Skeletal muscle cell (primary cell): ENCODE data around the gene MGLL.
A peak's percentile ranks its signal among the peaks of the same experiment; 100 is the strongest.
"Not testable (repeated sequence)": the region's sequence is repeated elsewhere in the genome, so short reads cannot be mapped to it uniquely, and the experiment has no call there.

Experiments
- DNase-seq: peaks from one replicate; pipeline ENCODE4 v3.0.0-alpha.2; 2010; ENCODE audit warnings: low read depth
- H3K4me3 ChIP-seq: 2 replicates; pipeline ENCODE4 v1.5.1; 2011; ENCODE audit warnings: low read depth, mild to moderate bottlenecking, control low read depth, low read length, moderate library complexity

The MGLL gene

DNA sequence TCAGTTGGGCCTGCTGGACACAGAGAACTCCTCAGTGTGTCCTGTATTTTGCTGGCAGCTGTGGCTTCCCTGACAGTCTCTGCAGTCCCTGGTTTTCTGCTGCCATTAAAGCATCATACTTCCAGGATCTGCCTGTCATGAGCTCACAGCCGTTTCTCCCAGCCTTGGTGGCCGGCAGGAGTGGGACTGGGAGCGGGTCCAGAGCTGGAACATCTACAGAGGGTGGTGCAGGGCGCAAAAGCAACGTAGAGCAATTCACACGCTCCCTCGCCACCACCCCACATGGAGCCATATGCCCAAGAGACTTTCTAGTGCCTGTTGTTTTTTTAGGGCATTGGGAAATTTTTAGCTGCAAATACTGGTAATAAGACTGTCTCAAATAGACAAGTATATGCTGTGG, 116.0 kb downstream of the MGLL start:
- H3K4me3 ChIP-seq, result no peak overlapping the region
- DNase-seq, result no peak

DNA sequence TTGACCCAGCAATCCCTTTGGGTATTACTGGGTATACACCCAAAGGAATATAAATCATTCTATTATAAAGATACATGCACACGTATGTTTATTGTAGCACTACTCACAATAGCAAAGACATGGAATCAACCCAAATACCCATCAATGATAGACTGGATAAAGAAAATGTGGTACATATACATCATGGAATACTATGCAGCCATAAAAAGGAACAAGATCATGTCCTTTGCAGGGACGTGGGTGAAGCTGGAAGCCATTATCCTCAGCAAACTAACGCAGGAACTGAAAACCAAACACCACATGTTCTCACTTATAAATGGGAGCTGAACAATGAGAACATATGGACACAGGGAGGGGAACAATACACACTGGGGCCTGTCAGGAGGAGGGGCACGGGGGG, 117.5 kb downstream of the MGLL start:
- DNase-seq, result not testable (repeated sequence)

GRCh38 chr3:127702151-127702578, 120.2 kb downstream of the MGLL start:
- no peak for DNase-seq

More for the DNA sequence above, 117.5 kb downstream of the MGLL start:
- not testable (repeated sequence) for H3K4me3 ChIP-seq

GRCh38 chr3:127701280-127701911, 120.9 kb downstream of the MGLL start:
- no peak overlapping the region for H3K4me3 ChIP-seq

More at GRCh38 chr3:127702151-127702578, 120.2 kb downstream of the MGLL start:
- H3K4me3 ChIP-seq, result no peak overlapping the region

GRCh38 chr3:127700406-127700805, 121.9 kb downstream of the MGLL start:
- no peak for DNase-seq
- no peak overlapping the region for H3K4me3 ChIP-seq

More at GRCh38 chr3:127701280-127701911, 120.9 kb downstream of the MGLL start:
- DNase-seq, result no peak

DNA sequence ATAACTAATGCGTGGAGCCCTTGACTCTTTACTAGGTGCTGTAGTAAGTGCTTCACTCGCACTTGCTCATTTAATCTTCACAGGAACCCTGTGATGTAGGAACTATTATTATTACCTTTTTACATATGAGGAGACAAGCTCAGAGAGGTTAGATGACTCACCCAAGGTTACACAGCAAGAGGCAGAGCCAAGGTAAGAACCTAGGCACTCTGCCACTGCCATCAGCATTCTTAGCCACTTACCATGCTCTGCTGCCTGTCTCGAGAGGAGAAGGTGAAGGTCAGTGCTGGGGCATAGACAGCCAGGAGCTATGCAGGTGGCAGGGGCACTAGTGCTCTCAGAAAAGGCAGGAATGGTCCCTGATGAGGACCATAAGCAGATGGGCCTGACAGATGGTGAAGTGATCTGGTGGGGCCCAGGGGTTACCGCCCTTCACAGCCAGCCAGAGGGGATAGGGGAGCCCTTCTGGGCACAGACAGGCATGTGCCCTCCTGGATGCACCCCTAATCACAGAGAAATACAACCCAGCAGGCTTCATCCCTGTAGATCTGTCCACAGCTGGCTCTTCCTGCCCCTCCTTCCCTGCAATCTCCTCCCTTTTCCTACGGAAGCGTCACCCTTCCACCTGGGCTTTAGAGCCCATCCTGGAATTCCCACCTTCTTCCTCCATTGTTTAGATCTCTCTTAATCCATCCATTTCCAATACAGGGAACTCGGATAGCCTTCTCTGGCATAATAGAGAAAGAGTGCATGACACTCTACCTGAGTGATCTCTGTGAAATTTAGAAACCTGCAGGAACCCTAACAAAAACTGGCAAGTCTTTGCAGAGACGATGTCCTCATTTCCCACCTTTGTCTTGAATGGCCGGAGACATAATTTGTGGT, 122.7 kb downstream of the MGLL start:
- DNase-seq, result no peak
- H3K4me3 ChIP-seq, result no peak overlapping the region

DNA sequence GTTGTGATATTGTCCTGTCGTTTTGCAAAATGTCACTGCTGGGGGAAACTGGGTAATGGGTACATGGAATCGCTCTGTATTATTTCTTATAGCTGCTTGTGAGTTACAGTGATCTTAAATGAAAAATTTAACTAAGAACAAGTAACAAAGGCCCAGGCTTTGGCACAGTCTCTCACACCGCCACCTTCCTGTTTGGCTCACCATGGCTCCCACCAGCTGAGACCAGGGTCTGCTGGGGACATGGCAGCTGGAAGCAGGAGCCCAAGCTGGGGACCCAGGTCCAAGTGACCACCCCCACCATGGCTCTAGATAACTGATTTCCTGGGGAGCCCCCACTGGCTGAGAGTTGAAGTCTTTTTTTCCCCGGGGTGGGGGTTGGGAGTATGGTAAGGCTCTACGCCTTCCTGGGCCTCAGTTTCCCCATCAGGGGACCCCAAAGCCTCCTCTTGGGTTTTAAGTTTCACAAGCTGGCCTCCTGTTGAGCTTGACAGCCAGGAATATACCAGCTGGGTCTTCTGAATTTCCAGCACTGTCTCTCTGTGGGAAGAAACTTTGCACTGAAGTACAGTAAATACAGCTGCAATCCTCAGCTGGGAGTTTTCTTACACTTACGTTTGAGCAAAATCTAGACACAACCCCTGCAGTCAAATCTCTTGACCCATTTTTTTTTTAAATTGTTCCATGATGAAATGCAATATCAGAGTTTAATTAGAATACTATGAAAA, 123.5 kb downstream of the MGLL start:
- DNase-seq, result no peak
- H3K4me3 ChIP-seq, result no peak overlapping the region

- H3K4me3 ChIP-seq, result no peak overlapping the region
- DNase-seq, result no peak
These were observed 124.0 kb downstream of the MGLL start for GRCh38 chr3:127698286-127698685.

DNA sequence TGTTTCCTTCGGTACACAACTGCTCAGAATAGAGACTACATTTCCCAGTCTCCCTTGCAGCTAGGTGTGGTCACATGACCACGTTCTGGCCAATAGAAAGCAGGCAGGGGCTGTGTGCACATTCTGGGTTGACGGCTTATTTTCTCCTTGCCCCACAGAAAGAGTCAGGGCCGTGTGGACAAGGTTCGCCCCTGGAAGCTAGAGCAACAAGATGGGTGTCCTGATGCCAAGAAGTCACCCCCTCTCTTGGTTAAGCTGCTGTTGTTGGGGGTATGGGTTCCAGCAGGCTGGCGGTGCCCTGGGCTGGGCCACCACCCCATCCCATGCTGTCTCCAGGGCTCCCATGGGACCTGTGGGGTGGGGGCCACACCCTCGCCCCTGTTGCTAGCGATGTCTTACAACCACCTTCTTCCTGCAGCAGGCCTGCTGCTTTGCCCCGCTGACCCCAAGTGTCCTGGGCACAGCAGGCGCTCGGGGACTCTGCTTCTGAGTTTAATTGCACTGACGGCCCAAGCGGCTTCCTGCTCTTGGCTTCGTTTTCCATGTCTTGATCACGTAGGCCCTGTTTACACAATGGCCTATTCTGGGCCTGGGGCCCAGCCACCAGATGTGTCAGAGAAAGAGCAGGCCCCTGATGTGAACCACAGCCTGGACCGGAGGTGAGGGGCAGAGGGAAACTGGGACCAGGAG, 124.6 kb downstream of the MGLL start:
- peak; percentile 70 for DNase-seq
- H3K4me3 ChIP-seq, result no peak overlapping the region

DNA sequence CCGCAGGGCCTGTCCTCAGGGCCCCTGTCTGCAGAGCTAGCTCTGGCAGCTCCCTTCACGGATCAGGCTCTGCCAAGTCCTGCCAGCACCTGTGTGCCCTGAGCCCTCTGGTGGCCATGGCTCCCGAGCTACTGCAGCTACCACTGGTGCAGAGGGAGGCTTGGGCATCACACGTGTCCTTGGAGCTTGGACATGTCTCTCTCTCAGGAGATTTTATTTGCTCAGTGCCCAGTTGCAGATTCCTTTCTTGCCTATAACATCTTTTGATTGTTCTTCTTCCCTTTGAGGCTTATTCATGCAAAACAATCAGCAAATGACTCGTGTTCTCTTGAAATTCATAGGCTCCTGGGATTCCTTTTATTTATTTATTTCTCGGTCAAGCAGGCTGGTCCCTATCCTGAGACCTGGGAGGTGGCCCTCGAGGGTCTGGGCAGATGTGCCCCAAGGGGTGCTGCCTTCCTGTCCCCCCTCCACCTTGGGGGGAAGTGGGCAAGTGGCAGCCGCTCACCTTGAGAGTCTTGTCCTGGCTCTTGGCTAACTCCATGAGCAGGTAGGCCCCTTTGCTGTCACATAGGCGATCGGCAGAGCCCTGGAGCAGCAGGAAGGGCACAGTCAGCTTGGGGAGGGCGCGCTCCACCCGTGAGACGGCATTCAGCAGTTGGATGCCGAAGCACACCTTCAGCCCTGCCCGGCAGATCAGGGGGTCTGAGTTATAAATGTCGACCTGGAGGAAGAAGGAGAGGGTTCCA, 127.7 kb downstream of the MGLL start:
- no peak overlapping the region for H3K4me3 ChIP-seq
- no peak for DNase-seq

DNA sequence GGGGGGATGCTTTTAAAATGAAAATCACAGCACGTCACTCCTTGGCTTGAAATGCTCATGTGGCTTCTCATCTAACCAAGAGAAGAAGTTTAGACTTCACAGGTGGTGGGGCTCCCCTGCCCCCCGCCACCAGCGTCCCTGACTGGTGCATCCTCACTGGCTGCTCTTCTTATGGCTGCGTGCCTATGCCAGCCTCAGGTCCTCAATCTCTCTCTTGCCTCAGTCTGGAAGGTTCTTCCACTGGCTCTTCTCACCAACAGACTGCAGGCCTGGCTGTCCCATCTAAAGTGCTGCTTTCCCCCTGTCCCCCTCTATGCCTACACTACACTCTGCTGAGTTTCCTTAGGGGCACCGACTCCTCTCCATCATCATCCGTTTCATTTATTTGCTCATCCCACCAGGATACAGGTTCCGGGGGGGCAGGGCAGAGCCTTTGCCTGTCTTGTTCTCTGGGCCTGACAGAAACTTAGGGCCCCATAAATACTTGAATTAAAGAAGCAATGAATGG, 128.9 kb downstream of the MGLL start:
- no peak overlapping the region for H3K4me3 ChIP-seq
- DNase-seq, result no peak

GRCh38 chr3:127692501-127693335, 129.6 kb downstream of the MGLL start:
- no peak for DNase-seq
- H3K4me3 ChIP-seq, result no peak overlapping the region

DNA sequence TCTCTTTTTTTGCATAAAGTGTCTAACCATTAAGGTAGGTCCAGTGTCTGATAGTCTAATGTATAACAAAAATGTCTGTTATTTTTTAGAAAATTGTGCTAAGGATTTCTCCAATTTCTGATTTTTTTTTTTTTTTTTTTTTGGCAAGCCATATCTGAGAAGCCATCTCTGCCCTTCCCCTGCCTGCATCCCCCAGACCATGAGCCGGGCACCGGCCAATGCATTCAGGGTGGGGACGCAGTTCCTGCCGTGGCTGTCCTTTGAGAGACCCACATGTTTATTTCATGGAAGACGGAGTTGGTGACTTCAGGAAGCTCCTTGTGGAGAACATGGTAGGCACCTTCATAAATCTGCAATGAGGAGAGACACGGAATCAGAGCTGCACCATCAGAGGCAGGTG, 130.3 kb downstream of the MGLL start:
- no peak overlapping the region for H3K4me3 ChIP-seq
- DNase-seq, result no peak

GRCh38 chr3:127691489-127691888, 130.8 kb downstream of the MGLL start:
- H3K4me3 ChIP-seq, result no peak overlapping the region
- DNase-seq, result no peak

DNA sequence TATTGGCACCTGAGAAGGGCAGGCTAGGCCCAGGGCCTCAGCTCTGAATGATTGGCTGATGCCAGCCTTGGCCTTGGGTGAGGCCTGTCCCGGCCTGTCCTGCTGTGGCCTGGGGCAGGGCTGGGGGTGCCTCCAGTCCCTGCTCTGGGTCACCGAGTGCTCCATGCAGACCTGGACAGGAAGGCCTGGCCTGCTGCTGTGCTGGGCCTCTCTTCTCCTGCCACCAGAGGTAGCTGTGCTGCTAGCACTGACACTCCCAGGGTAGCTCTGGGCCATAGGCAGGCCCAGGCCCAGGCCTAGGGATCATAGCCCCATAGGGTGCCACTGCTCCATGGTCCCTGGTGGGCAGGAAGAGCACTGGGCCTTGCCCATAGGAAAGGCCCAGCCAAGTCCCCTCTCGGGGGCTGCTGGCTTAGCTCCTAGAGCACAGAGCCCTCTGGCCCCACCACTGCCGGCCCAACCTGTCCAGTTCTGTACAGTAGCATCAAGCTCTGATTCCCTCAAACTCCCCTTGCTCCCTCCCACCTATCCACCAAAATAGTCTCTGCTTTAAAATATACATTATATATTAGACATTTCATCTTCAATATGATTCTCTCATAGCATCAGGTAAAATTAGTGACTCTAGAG, 131.4 kb downstream of the MGLL start:
- no peak for DNase-seq
- no peak overlapping the region for H3K4me3 ChIP-seq

GRCh38 chr3:127690106-127690505, 132.2 kb downstream of the MGLL start:
- no peak overlapping the region for H3K4me3 ChIP-seq
- no peak for DNase-seq

GRCh38 chr3:127689266-127689860, 133.0 kb downstream of the MGLL start:
- H3K4me3 ChIP-seq, result no peak overlapping the region
- no peak for DNase-seq
